ENCODE measurements around the gene TMEM168. TPM values are rescaled to one million over a fixed set of nuclear protein-coding genes. Genes with fewer than 3 reads are reported as not detected.

TMEM168 gene
- total RNA-seq, 1 donor from 2014 or later, result 29.4 TPM

GRCh38 chr7:112752576-112752975 lies 37.6 kb downstream of the TMEM168 start:
- Histone ChIP-seq H3K27me3 (no peaks in the 10 kb centered on the region), H3K9me3 (ENCODE audit: low read depth) (no peaks in the 10 kb centered on the region), H3K9ac (no peak overlapping the region), H4K20me1 (ENCODE audit: low read depth) (no peaks in the 10 kb centered on the region), H3K4me2 (no peak overlapping the region), H3K4me1 (no peaks in the 10 kb centered on the region), H3K27ac (no peak overlapping the region), H3K4me3 (no peak overlapping the region), H3K79me2 (ENCODE audit: low read depth) (no peaks in the 10 kb centered on the region), H2AFZ (replicated peaks) (no peak overlapping the region), H3K36me3 (no peaks in the 10 kb centered on the region), H3F3A (ENCODE audit: low read depth) (no peaks in the 10 kb centered on the region)
- Mint-ChIP-seq H3K27ac (no peak overlapping the region), H3K4me1 (no peaks in the 10 kb centered on the region), H3K9me3 (no peaks in the 10 kb centered on the region), H3K4me3 (no peak overlapping the region), H3K27me3 (ENCODE audit: insufficient read depth, low read depth) (no peaks in the 10 kb centered on the region), H3K36me3 (no peaks in the 10 kb centered on the region)
- DNase-seq (ENCODE audit: low spot score), result no peak
- TF ChIP-seq EZH2phosphoT487 (IDR thresholded peaks at IDR 0.05) (no peak), EZH2 (IDR thresholded peaks at IDR 0.05) (no peak)
- TF ChIP-seq, protein P1, sequence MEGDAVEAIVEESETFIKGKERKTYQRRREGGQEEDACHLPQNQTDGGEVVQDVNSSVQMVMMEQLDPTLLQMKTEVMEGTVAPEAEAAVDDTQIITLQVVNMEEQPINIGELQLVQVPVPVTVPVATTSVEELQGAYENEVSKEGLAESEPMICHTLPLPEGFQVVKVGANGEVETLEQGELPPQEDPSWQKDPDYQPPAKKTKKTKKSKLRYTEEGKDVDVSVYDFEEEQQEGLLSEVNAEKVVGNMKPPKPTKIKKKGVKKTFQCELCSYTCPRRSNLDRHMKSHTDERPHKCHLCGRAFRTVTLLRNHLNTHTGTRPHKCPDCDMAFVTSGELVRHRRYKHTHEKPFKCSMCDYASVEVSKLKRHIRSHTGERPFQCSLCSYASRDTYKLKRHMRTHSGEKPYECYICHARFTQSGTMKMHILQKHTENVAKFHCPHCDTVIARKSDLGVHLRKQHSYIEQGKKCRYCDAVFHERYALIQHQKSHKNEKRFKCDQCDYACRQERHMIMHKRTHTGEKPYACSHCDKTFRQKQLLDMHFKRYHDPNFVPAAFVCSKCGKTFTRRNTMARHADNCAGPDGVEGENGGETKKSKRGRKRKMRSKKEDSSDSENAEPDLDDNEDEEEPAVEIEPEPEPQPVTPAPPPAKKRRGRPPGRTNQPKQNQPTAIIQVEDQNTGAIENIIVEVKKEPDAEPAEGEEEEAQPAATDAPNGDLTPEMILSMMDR (IDR thresholded peaks at IDR 0.05), result no peak

- no peaks in the 10 kb centered on the region for H3K36me3 ChIP-seq
- Mint-ChIP-seq H3K4me1 (no peaks in the 10 kb centered on the region), H3K27me3 (ENCODE audit: insufficient read depth, low read depth) (no peaks in the 10 kb centered on the region), H3K36me3 (no peaks in the 10 kb centered on the region), H3K27ac (no peak overlapping the region), H3K4me3 (no peak overlapping the region), H3K9me3 (no peaks in the 10 kb centered on the region)
- H3K4me3 ChIP-seq, result no peak overlapping the region
- H2AFZ ChIP-seq (replicated peaks), result no peak overlapping the region
- no peak overlapping the region for H3K9ac ChIP-seq
- peak; percentile 2 for DNase-seq (ENCODE audit: low spot score)
- H4K20me1 ChIP-seq (ENCODE audit: low read depth), result no peaks in the 10 kb centered on the region
- H3K4me1 ChIP-seq, result no peaks in the 10 kb centered on the region
- no peaks in the 10 kb centered on the region for H3K79me2 ChIP-seq (ENCODE audit: low read depth)
- no peaks in the 10 kb centered on the region for H3K9me3 ChIP-seq (ENCODE audit: low read depth)
- no peaks in the 10 kb centered on the region for H3K27me3 ChIP-seq
- H3F3A ChIP-seq (ENCODE audit: low read depth), result no peaks in the 10 kb centered on the region
- TF ChIP-seq EZH2phosphoT487 (IDR thresholded peaks at IDR 0.05), result no peak
- TF ChIP-seq, protein P1 (IDR thresholded peaks at IDR 0.05), result peak; percentile 41
- no peak overlapping the region for H3K4me2 ChIP-seq
- H3K27ac ChIP-seq, result no peak overlapping the region
These were observed 40.4 kb downstream of the TMEM168 start for GRCh38 chr7:112749775-112750174.

DNA sequence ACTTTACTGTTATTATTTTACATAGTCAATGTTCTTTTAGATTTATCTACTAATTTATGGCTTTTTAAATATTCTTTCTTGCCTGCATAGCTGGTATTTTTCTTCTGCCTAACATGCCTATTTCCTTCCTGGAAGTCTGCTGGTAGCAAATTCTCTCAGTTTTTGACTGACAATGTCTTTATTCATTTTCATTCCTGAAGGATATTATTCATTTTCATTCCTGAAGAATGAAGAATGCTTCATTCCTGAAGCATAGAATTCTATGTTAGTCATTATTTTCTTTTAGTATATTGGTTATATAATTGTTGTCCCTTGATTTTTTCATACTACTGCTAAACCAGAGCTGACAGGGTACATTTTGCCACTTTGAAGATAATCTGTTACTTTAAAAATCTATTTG lies 41.8 kb downstream of the TMEM168 start:
- Histone ChIP-seq H3K27ac (no peak overlapping the region), H3F3A (ENCODE audit: low read depth) (no peaks in the 10 kb centered on the region), H2AFZ (replicated peaks) (no peak overlapping the region), H3K4me3 (no peak overlapping the region), H3K36me3 (no peaks in the 10 kb centered on the region), H3K9me3 (ENCODE audit: low read depth) (no peaks in the 10 kb centered on the region), H3K79me2 (ENCODE audit: low read depth) (no peaks in the 10 kb centered on the region), H3K4me2 (no peak overlapping the region), H3K27me3 (no peaks in the 10 kb centered on the region), H4K20me1 (ENCODE audit: low read depth) (no peaks in the 10 kb centered on the region), H3K9ac (no peak overlapping the region), H3K4me1 (no peaks in the 10 kb centered on the region)
- no peaks in the 10 kb centered on the region for H3K36me3 Mint-ChIP-seq
- H3K4me1 Mint-ChIP-seq, result no peaks in the 10 kb centered on the region
- no peaks in the 10 kb centered on the region for H3K9me3 Mint-ChIP-seq
- TF ChIP-seq, protein P1 (IDR thresholded peaks at IDR 0.05), result no peak
- TF ChIP-seq EZH2 (IDR thresholded peaks at IDR 0.05) (no peak), EZH2phosphoT487 (IDR thresholded peaks at IDR 0.05) (no peak)
- H3K27me3 Mint-ChIP-seq (ENCODE audit: insufficient read depth, low read depth), result no peaks in the 10 kb centered on the region
- DNase-seq (ENCODE audit: low spot score), result no peak
- no peak overlapping the region for H3K27ac Mint-ChIP-seq
- no peak overlapping the region for H3K4me3 Mint-ChIP-seq
